Stimulated activated CD8-positive, alpha-beta memory T cell treated with anti-CD3 and anti-CD28 coated beads, Interleukin-12 subunit alpha, Interleukin-12 subunit beta, amount 100 ng/mL, for 1 hour (primary cell): Measurements from ENCODE around the gene LMBR1.
"Not testable (repeated sequence)": the region's sequence is repeated elsewhere in the genome, so short reads cannot be mapped to it uniquely, and the experiment has no call there.

Experiments
- DNase-seq: peaks from one replicate; pipeline ENCODE4 v3.0.0-alpha.2; 2020; ENCODE audit warnings: low read depth

Gene LMBR1

GRCh38 chr7:156754201-156754600, 138.8 kb downstream of the LMBR1 start:
- no peak for DNase-seq

- no peak for DNase-seq
Observed at GRCh38 chr7:156753630-156754029, 139.4 kb downstream of the LMBR1 start.

- no peak for DNase-seq
Observed at GRCh38 chr7:156753229-156753560, 139.8 kb downstream of the LMBR1 start.

- DNase-seq: no peak
Observed at GRCh38 chr7:156752367-156753228, 140.4 kb downstream of the LMBR1 start.

GRCh38 chr7:156751319-156751718, 141.7 kb downstream of the LMBR1 start:
- DNase-seq: no peak

GRCh38 chr7:156747718-156748117, 145.3 kb downstream of the LMBR1 start:
- DNase-seq: no peak

- DNase-seq: no peak
Observed at GRCh38 chr7:156746891-156747290, 146.1 kb downstream of the LMBR1 start.

GRCh38 chr7:156739596-156739995, 153.4 kb downstream of the LMBR1 start:
- DNase-seq: no peak

- no peak for DNase-seq
Observed at GRCh38 chr7:156735851-156736250, 157.1 kb downstream of the LMBR1 start.

- no peak for DNase-seq
Observed at GRCh38 chr7:156733638-156734037, 159.3 kb downstream of the LMBR1 start.

- no peak for DNase-seq
Observed at GRCh38 chr7:156732091-156732625, 160.8 kb downstream of the LMBR1 start.

GRCh38 chr7:156731651-156732050, 161.3 kb downstream of the LMBR1 start:
- DNase-seq: no peak

- no peak for DNase-seq
Observed at GRCh38 chr7:156725936-156726335, 167.0 kb downstream of the LMBR1 start.

GRCh38 chr7:156725073-156725472, 167.9 kb downstream of the LMBR1 start:
- no peak for DNase-seq

- no peak for DNase-seq
Observed at GRCh38 chr7:156722043-156722826, 170.7 kb downstream of the LMBR1 start.

GRCh38 chr7:156703773-156704482, 189.1 kb downstream of the LMBR1 start:
- DNase-seq: no peak

- DNase-seq: no peak
Observed at GRCh38 chr7:156703209-156703608, 189.8 kb downstream of the LMBR1 start.

GRCh38 chr7:156702399-156702798, 190.6 kb downstream of the LMBR1 start:
- no peak for DNase-seq

- not testable (repeated sequence) for DNase-seq
Observed at GRCh38 chr7:156701787-156702186, 191.2 kb downstream of the LMBR1 start.

- DNase-seq: not testable (repeated sequence)
Observed at GRCh38 chr7:156698512-156698911, 194.5 kb downstream of the LMBR1 start.

- DNase-seq: not testable (repeated sequence)
Observed at GRCh38 chr7:156697283-156697682, 195.7 kb downstream of the LMBR1 start.

GRCh38 chr7:156693627-156694026, 199.4 kb downstream of the LMBR1 start:
- DNase-seq: no peak
